GM23248 (cell line): ENCODE data around the gene ATF2.

Experiments used
- EZH2 ChIP-seq: fragments of 200-600 bp; sonication (generic); IDR thresholded peaks from 2 replicates; pipeline ENCODE4 v1.6.1; 2018; ENCODE audit warnings: antibody characterized with exemption, mild to moderate bottlenecking; ENCODE audit not compliant: insufficient read depth, poor library complexity, severe bottlenecking
- EZH2phosphoT487 ChIP-seq: fragments of 200-600 bp; sonication (generic); IDR thresholded peaks from 2 replicates; pipeline ENCODE4 v1.6.1; 2018; ENCODE audit warnings: antibody characterized with exemption, moderate library complexity, mild to moderate bottlenecking, low read depth; ENCODE audit not compliant: insufficient read depth

- TF ChIP-seq EZH2 (no peak), EZH2phosphoT487 (no peak)
Observed at GRCh38 chr2:175169191-175169590, 1.2 kb upstream of the ATF2 start.
